ENCODE data around the gene OR2T1. TPM values are rescaled to one million over a fixed set of nuclear protein-coding genes. Genes with fewer than 3 reads are reported as not detected.

The OR2T1 gene
- total RNA-seq, 1 experiment from 2014 or later = not detected

Other genes with a start within 250 kb of the OR2T1 start
- gene OR2M2, start 228.2 kb upstream of the OR2T1 start, total RNA-seq (2014; rRNA removed; shearing (Covaris generic)) = not detected in 2 replicates
- gene OR2M3, start 205.8 kb upstream of the OR2T1 start, total RNA-seq (2014; rRNA removed; shearing (Covaris generic)) = not detected in 2 replicates
- gene OR2M4, start 171.6 kb upstream of the OR2T1 start, total RNA-seq (2014; rRNA removed; shearing (Covaris generic)) = not detected in 2 replicates
- gene OR2T33, start 125.1 kb upstream of the OR2T1 start, total RNA-seq (2014; rRNA removed; shearing (Covaris generic)) = not detected in 2 replicates
- not detected in 2 replicates for gene OR2T12, start 99.6 kb upstream of the OR2T1 start, total RNA-seq (2014; rRNA removed; shearing (Covaris generic))
- not detected in 2 replicates for gene OR2M7, start 78.5 kb upstream of the OR2T1 start, total RNA-seq (2014; rRNA removed; shearing (Covaris generic))
- not detected in 2 replicates for gene OR14C36, start 54.3 kb upstream of the OR2T1 start, total RNA-seq (2014; rRNA removed; shearing (Covaris generic))
- gene OR2T4, start 41.4 kb upstream of the OR2T1 start, total RNA-seq (2014; rRNA removed; shearing (Covaris generic)) = not detected in 2 replicates
- not detected in 2 replicates for gene OR2T6, start 27.3 kb upstream of the OR2T1 start, total RNA-seq (2014; rRNA removed; shearing (Covaris generic))
- gene OR2T2, start 42.6 kb downstream of the OR2T1 start, total RNA-seq (2014; rRNA removed; shearing (Covaris generic)) = not detected in 2 replicates
- not detected in 2 replicates for gene OR2T3, start 70.3 kb downstream of the OR2T1 start, total RNA-seq (2014; rRNA removed; shearing (Covaris generic))
- not detected in 2 replicates for gene OR2T5, start 85.5 kb downstream of the OR2T1 start, total RNA-seq (2014; rRNA removed; shearing (Covaris generic))
- gene OR2G6, start 105.0 kb downstream of the OR2T1 start, total RNA-seq (2014; rRNA removed; shearing (Covaris generic)) = not detected in 2 replicates
- gene OR2T29, start 159.7 kb downstream of the OR2T1 start, total RNA-seq (2014; rRNA removed; shearing (Covaris generic)) = not detected in 2 replicates
- not detected in 2 replicates for gene OR2T34, start 171.7 kb downstream of the OR2T1 start, total RNA-seq (2014; rRNA removed; shearing (Covaris generic))
- not detected in 2 replicates for gene OR2T10, start 194.7 kb downstream of the OR2T1 start, total RNA-seq (2014; rRNA removed; shearing (Covaris generic))
- not detected in 2 replicates for gene OR2T11, start 232.0 kb downstream of the OR2T1 start, total RNA-seq (2014; rRNA removed; shearing (Covaris generic))
- not detected in 2 replicates for gene OR2T35, start 242.2 kb downstream of the OR2T1 start, total RNA-seq (2014; rRNA removed; shearing (Covaris generic))